Activated CD4-positive, alpha-beta T cell treated with anti-CD3 and anti-CD28 coated beads for 36 hours (primary cell): Measurements from ENCODE around the gene GSN. TPM values are rescaled to one million over a fixed set of nuclear protein-coding genes. Genes with fewer than 3 reads are reported as not detected.

Source experiments
- ATAC-seq: fragments of 200-7000 bp; cut with Tn5 transposase; one replicate; pipeline ENCODE4 v1.10.0; 2021; ENCODE audit warnings: mild to moderate bottlenecking, moderate library complexity
- CTCF ChIA-PET: fragments of 350-600 bp; sonication (Branson Sonifier 250); formaldehyde crosslinking; loops from one replicate; lab custom pipeline; 2021; ENCODE audit warnings: antibody characterized with exemption; lab: Charles Lee
- POLR2A ChIA-PET: fragments of 350-600 bp; sonication (Branson Sonifier 250); formaldehyde crosslinking; loops from one replicate; lab custom pipeline; 2021; ENCODE audit warnings: antibody characterized with exemption, inconsistent platforms; lab: Charles Lee
- DNase-seq: peaks from one replicate; pipeline ENCODE4 v3.0.0-alpha.2; 2020
- H3K27ac Mint-ChIP-seq: one replicate; pipeline ENCODE4 v1.8.0; 2021; ENCODE audit warnings: mixed read lengths
- H3K27me3 Mint-ChIP-seq: one replicate; pipeline ENCODE4 v1.8.0; 2021; ENCODE audit warnings: mixed read lengths
- H3K36me3 Mint-ChIP-seq: one replicate; pipeline ENCODE4 v1.8.0; 2021; ENCODE audit warnings: low read depth, mixed read lengths
- H3K4me1 Mint-ChIP-seq: one replicate; pipeline ENCODE4 v1.8.0; 2021; ENCODE audit warnings: mixed read lengths
- H3K4me3 Mint-ChIP-seq: one replicate; pipeline ENCODE4 v1.8.0; 2021; ENCODE audit warnings: mild to moderate bottlenecking, moderate library complexity, mixed read lengths
- H3K9me3 Mint-ChIP-seq: one replicate; pipeline ENCODE4 v1.8.0; 2021; ENCODE audit warnings: low read depth, mixed read lengths
- intact Hi-C, 2 experiments: fragments of 100-400 bp; cut with DNase I in 1 of 2; cut with micrococcal nuclease in 1 of 2; formaldehyde crosslinking; loops; one replicate each; pipeline versions ENCODE4 v1.14.2 to v1.15.1; 2022 to 2024; cut with DNase I, micrococcal nuclease
- total RNA-seq, 2 experiments: library from RNA; stranded (reverse); gene quantifications; one replicate each; pipeline ENCODE4 v1.2.3, GENCODE V29; 2021

Gene GSN
- total RNA-seq, 2 experiments from 2014 or later = 1.7 to 1.9 TPM

DNA sequence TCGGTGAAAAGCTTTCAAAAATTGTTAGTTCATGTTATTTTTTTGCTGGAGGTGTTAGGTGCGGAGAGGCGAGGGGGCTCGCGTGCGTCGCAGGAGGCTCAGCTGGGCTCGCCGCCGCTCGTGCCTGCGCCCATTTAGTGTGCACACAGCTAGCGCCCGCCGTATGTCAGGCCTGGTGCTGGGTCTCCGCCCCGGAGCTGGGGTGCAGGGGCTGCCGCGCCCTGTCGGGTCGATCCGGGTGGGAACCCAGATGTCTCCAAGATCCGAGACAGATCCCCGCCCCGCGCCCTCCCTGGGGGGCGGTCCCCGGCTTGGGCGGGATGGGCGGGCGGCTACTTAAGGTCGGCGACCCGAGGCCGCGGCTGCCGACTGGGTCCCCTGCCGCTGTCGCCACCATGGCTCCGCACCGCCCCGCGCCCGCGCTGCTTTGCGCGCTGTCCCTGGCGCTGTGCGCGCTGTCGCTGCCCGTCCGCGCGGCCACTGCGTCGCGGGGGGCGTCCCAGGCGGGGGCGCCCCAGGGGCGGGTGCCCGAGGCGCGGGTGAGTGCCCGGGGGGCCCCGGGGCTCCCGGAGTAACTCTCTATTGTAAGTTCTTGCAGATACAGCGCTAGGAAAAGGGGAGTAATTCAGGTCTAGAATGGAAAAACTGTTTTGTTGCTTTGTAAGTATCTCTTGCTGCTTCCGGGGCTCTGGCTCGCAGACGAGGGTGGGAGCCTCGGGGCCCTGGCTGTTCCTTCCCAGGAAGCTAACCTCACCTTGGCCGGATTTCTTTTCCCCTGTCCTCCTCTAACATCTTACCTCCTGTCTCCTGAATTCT, 31.7 kb downstream of the GSN start:
- H3K4me3 Mint-ChIP-seq = peak overlapping the region; percentile 63
- H3K4me1 Mint-ChIP-seq = peaks cover 12% of the 10 kb centered on the region
- POLR2A ChIA-PET = no interaction called here
- H3K27me3 Mint-ChIP-seq = peaks cover 15% of the 10 kb centered on the region
- peak; percentile 71 for ATAC-seq
- CTCF ChIA-PET = interaction anchor here (0.7 to 1.5 kb wide), 4 partner anchors 16 to 31 kb away, joined by 3 to 9 read pairs (median 5); no protein-coding TSS in a partner anchor
- intact Hi-C loops = loop anchor here in 1 of 2 experiments (10.0 kb wide), 1 partner anchor 85 kb away; no protein-coding TSS in a partner anchor
- H3K9me3 Mint-ChIP-seq = no peaks in the 10 kb centered on the region
- no peaks in the 10 kb centered on the region for H3K36me3 Mint-ChIP-seq
- no peak overlapping the region for H3K27ac Mint-ChIP-seq
- peak; percentile 40 for DNase-seq

DNA sequence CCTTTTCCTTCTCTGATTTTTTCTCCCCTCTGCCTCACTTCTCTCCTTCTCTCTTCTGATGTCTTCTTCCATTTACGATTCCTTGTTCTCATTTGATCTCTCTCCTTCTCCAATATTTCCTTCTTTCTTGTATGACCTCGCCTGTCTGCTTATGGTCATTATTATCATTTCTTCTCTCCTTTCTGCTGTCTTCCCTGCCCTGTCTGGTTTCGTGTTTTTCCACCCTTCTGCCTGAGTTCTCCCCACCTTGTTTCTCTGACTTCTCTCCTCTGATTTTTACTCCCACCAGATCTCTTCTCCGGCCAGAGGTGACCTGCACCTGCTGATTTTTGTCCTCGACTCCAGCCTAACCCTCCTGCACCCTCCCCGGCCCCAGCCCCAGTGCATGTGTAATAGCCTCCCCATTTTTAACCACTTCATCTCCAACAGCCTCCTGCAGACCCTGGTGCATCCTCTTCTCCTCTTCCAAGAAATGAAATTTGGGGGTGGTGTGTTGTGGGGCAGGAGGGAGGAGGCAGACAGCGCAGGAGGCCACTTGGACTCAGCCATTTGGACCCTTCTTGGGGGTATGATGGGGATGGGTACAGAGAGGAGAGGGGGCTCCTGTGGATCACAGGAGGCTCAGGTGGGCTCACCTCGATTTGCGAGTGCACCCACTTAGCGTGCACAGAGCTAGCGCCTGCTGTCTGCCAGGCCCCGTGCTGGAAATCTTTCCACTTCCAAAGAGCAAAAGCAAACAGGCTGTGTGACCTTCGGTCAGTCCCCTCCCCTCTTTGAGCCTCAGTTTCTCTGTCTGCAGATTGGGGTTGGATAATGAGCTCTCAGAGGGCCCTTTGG, 32.5 kb downstream of the GSN start:
- no peak for DNase-seq
- peaks cover 15% of the 10 kb centered on the region for H3K27me3 Mint-ChIP-seq
- H3K4me1 Mint-ChIP-seq = peaks cover 12% of the 10 kb centered on the region
- intact Hi-C loops = loop anchor here in 1 of 2 experiments (10.0 kb wide), 1 partner anchor 86 kb away; no protein-coding TSS in a partner anchor
- H3K27ac Mint-ChIP-seq = no peak overlapping the region
- no peak for ATAC-seq
- POLR2A ChIA-PET = no interaction called here
- peak overlapping the region; percentile 63 for H3K4me3 Mint-ChIP-seq
- no peaks in the 10 kb centered on the region for H3K36me3 Mint-ChIP-seq
- CTCF ChIA-PET = interaction anchor here (1.0 to 1.5 kb wide), 2 partner anchors 16 to 44 kb away, joined by 3 to 4 read pairs; no protein-coding TSS in a partner anchor
- H3K9me3 Mint-ChIP-seq = no peaks in the 10 kb centered on the region

DNA sequence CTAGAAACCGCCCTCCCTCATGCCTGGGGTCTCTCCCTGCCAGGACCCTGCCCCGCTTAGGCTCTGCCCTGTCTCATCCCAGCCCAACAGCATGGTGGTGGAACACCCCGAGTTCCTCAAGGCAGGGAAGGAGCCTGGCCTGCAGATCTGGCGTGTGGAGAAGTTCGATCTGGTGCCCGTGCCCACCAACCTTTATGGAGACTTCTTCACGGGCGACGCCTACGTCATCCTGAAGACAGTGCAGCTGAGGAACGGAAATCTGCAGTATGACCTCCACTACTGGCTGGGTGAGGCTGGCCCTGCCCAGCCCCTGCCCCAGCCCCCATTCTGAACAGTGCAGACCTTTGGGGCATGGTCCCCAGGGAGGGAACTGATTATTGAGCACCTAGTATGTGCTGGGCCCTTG, 33.9 kb downstream of the GSN start:
- DNase-seq (no peak), ATAC-seq (no peak)
- intact Hi-C loops = loop anchor here in 1 of 2 experiments (10.0 kb wide), 1 partner anchor 87 kb away; no protein-coding TSS in a partner anchor
- Mint-ChIP-seq H3K4me1 (peaks cover 12% of the 10 kb centered on the region), H3K9me3 (no peaks in the 10 kb centered on the region), H3K27ac (no peak overlapping the region), H3K4me3 (no peak overlapping the region), H3K36me3 (no peaks in the 10 kb centered on the region), H3K27me3 (peaks cover 15% of the 10 kb centered on the region)
- ChIA-PET CTCF (interaction anchor here (0.8 kb wide), 1 partner anchor 154 kb away, joined by 3 read pairs; no protein-coding TSS in a partner anchor), POLR2A (no interaction called here)

DNA sequence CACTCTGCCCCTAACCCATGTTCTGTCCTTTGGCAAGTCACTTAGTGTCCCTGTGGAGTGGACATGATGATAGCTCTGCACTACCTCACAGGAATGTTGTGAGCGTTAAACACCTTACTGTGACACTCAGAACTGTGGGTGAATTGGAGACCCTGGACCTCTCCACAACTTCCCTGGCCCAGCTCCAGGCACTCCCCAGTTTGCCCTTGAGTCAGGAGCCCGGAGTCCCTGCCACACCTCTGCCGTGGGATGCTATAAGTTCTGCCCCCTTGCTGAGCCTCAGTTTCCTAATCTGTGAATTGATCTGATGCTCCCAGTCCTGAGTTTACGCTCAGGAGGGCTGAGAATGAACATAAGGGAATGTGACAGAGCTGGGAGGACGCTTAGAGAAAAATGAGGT, 34.4 kb downstream of the GSN start:
- Mint-ChIP-seq H3K4me1 (peaks cover 12% of the 10 kb centered on the region), H3K27me3 (peaks cover 15% of the 10 kb centered on the region), H3K36me3 (no peaks in the 10 kb centered on the region), H3K9me3 (no peaks in the 10 kb centered on the region), H3K4me3 (no peak overlapping the region), H3K27ac (no peak overlapping the region)
- intact Hi-C loops = loop anchor here in 1 of 2 experiments (10.0 kb wide), 1 partner anchor 88 kb away; no protein-coding TSS in a partner anchor
- DNase-seq (no peak), ATAC-seq (no peak)
- ChIA-PET POLR2A (no interaction called here), CTCF (interaction anchor here (0.8 kb wide), 2 partner anchors 89 to 154 kb away, joined by 3 read pairs; no protein-coding TSS in a partner anchor)

DNA sequence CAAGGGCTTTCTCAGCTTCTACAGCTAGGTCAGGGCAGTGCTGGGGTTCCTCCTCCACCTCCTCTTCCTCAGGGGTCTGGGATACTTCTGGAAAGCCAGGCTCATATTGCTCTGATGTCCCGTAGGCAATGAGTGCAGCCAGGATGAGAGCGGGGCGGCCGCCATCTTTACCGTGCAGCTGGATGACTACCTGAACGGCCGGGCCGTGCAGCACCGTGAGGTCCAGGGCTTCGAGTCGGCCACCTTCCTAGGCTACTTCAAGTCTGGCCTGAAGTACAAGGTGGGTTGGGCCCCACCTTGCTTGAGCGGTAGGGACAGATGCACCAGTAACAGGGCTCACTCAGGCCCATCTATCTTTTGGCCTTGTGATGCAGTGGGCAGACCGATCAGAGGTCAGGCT, 34.8 kb downstream of the GSN start:
- no peaks in the 10 kb centered on the region for H3K9me3 Mint-ChIP-seq
- no peak overlapping the region for H3K27ac Mint-ChIP-seq
- ATAC-seq (no peak), DNase-seq (no peak)
- CTCF ChIA-PET = interaction anchor here (0.8 kb wide), 1 partner anchor 89 kb away, joined by 3 read pairs; no protein-coding TSS in a partner anchor
- no peaks in the 10 kb centered on the region for H3K36me3 Mint-ChIP-seq
- peaks cover 12% of the 10 kb centered on the region for H3K4me1 Mint-ChIP-seq
- intact Hi-C loops = loop anchor here in 1 of 2 experiments (10.0 kb wide), 1 partner anchor 88 kb away; no protein-coding TSS in a partner anchor
- peaks cover 15% of the 10 kb centered on the region for H3K27me3 Mint-ChIP-seq
- no peak overlapping the region for H3K4me3 Mint-ChIP-seq
- POLR2A ChIA-PET = no interaction called here

DNA sequence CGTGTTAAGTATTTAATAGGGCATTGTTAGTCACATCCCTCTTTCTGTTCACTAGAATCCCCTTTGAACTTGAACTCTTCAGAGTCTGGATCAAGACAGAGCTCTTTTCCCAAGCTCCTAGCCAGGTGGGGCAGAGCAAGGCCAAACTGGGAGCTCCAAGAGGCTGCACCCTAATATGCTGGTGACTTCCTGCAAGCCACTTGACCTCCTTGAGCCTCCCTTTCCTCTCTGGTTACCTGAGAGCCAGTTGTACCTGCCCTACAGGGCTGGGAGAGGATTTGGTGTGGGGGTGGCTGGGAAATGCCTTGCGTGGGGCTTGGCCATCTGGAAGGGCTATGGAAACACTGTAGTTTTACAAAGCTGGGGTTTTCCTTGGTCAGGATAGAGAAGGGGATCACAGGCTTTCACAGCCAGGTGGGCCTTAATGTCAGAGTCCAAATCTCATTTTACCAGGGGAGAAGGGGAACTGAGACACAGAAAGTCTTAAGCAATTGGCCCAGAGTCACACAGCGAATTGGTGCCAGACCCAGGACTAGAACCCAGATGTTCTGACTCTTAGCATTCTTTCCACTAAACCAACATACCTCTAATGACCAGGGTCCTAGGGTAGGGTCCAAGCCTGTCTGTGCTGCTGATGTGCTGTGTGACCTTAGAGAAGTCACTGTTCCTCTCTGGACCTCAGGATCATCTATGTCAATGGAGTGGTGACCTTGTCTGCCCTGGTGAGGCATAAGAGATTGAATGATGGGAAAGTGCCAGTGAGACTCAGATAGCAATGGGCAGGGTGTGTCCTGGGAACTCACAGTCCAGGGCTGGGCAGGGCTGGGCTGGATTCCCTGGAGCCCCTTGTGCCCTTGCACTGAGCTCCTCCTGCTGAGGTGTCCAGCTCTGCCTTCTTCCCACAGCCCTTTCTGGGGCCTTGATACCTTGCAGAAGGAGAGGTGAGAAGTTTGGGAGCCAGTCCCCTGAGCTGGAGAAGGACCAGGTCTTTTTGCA, 35.8 kb downstream of the GSN start:
- Mint-ChIP-seq H3K9me3 (no peaks in the 10 kb centered on the region), H3K27ac (no peak overlapping the region), H3K36me3 (no peaks in the 10 kb centered on the region), H3K4me1 (peaks cover 11% of the 10 kb centered on the region), H3K4me3 (no peak overlapping the region), H3K27me3 (peaks cover 11% of the 10 kb centered on the region)
- ChIA-PET CTCF (interaction anchor here (0.7 to 1.0 kb wide), 3 partner anchors 16 to 98 kb away, joined by 3 to 5 read pairs (median 3); no protein-coding TSS in a partner anchor), POLR2A (interaction anchor here (0.6 kb wide), 1 partner anchor 444 kb away, joined by 5 read pairs; no protein-coding TSS in a partner anchor)
- intact Hi-C loops = loop anchor here in 1 of 2 experiments (10.0 kb wide), 1 partner anchor 89 kb away; no protein-coding TSS in a partner anchor
- no peak for DNase-seq
- no peak for ATAC-seq

DNA sequence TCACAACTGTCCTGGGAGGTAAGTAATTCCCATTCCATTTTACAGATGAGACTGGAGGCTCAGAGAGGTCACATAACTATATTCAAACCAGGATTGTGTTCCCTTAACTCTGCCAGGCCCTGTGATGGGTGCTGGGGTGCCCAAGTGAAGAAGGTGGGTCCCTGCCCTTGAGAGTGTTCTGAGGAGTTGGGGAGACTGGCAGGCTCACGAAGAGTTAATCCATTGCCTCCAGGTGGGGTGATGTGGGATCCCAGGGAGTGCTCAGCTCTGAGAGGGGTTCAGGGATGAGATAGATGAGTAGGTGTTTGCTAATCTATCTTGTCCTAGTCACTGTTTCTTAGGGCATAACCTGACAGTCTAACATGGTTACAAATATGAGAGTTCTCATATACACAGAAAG, 36.7 kb downstream of the GSN start:
- ATAC-seq (no peak), DNase-seq (no peak)
- no peaks in the 10 kb centered on the region for H3K36me3 Mint-ChIP-seq
- H3K27me3 Mint-ChIP-seq = peaks cover 9% of the 10 kb centered on the region
- peaks cover 7% of the 10 kb centered on the region for H3K4me1 Mint-ChIP-seq
- POLR2A ChIA-PET = no interaction called here
- H3K9me3 Mint-ChIP-seq = no peaks in the 10 kb centered on the region
- no peak overlapping the region for H3K4me3 Mint-ChIP-seq
- no peak overlapping the region for H3K27ac Mint-ChIP-seq
- intact Hi-C loops = loop anchor here in 1 of 2 experiments (10.0 kb wide), 1 partner anchor 90 kb away; no protein-coding TSS in a partner anchor
- CTCF ChIA-PET = interaction anchor here (0.5 to 1.9 kb wide), 4 partner anchors 15 to 97 kb away, joined by 3 to 7 read pairs (median 4); no protein-coding TSS in a partner anchor

DNA sequence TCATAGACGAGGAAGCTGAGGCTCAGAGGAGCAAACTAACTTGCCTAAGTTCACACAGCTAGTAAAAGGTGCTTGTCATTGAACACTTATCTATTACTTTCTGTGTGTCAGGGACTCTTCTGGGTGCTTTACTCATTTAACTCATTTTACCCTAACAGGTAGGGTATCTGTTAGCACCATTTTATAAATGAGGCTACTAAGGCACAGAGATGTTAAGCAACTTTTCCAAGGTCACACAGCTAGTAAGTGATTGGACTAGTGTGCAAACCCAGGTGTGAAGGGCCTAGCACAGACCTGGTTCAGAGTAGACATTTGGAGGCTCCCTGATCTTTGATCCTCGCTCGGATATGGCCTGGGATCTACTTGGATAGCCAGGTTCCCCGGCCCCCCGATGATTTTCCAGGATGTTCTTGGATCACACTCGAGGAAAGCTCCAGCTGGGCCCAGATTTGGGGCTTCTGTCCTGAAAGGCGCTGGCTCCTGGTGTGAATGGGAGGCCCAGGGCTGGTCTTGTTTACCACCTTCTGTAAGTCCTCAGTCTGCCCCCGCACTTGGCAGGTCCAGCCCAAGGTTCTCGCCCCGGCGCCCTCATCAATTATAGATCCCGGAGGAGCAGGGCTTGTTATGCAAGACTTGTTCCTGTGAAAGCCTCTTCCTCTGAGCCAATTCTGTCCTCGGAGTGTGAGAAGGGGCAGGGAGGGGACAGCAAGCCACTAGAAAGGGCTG, 37.5 kb downstream of the GSN start:
- H3K4me3 Mint-ChIP-seq = no peak overlapping the region
- H3K27me3 Mint-ChIP-seq = peaks cover 3% of the 10 kb centered on the region
- peaks cover 2% of the 10 kb centered on the region for H3K4me1 Mint-ChIP-seq
- ATAC-seq = no peak
- no peaks in the 10 kb centered on the region for H3K36me3 Mint-ChIP-seq
- H3K9me3 Mint-ChIP-seq = no peaks in the 10 kb centered on the region
- intact Hi-C loops = loop anchor here in 1 of 2 experiments (10.0 kb wide), 1 partner anchor 91 kb away; no protein-coding TSS in a partner anchor
- CTCF ChIA-PET = interaction anchor here (0.5 to 1.9 kb wide), 5 partner anchors 7 to 83 kb away, joined by 3 to 7 read pairs (median 3); no protein-coding TSS in a partner anchor
- no peak overlapping the region for H3K27ac Mint-ChIP-seq
- POLR2A ChIA-PET = no interaction called here
- no peak for DNase-seq

DNA sequence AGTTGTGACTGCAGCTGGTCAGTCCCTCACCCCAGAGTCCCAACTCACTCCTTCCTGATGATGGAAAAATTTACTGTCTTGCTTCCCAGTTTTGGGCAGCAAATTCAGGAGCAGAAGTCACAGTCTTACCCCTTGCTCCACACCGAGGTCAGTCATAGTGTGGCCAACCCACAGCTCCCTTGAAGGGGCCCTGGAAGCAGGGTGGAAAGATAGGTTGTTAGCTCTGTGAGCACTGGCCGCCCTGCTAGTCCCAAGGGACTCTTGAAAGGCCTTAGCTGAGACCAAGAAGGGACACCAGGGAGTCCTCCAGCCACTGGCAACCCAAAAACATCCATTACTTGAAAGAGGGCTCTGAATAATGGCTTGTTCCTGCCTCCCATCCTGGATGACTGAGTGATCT, 40.0 kb downstream of the GSN start:
- no peak overlapping the region for H3K27ac Mint-ChIP-seq

More for the DNA sequence above, 40.0 kb downstream of the GSN start:
- no peak for DNase-seq
- CTCF ChIA-PET = interaction anchor here (0.5 to 2.9 kb wide), 5 partner anchors 10 to 91 kb away, joined by 3 to 13 read pairs (median 4); no protein-coding TSS in a partner anchor
- Mint-ChIP-seq H3K9me3 (no peaks in the 10 kb centered on the region), H3K36me3 (no peaks in the 10 kb centered on the region), H3K4me1 (no peaks in the 10 kb centered on the region), H3K4me3 (no peak overlapping the region), H3K27me3 (no peaks in the 10 kb centered on the region)
- POLR2A ChIA-PET = no interaction called here
- ATAC-seq = no peak
- intact Hi-C loops = loop anchor here in 1 of 2 experiments (10.0 kb wide), 1 partner anchor 93 kb away; no protein-coding TSS in a partner anchor
